ENCODE results near the gene SUSD3.

DNA sequence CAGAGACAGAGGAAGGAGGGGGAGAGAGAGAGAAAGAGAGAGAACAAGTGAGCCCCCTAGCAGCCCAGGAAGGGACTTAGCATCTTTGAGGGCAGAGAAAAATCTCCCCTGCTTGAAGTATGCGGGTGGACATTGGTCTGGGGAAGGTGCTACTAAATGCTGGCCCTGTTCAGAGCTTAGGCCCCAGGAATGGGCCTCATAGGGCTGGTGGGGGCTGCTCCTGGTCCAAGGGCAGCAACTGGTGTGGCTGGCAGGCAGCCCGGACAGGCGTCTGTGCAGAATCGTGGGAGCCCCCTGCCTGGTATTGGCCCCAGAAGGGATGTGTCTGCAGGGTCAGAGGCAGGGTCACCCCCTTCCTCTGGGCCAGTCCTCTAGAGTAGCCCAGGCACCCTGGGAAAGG is 47.8 kb upstream of the SUSD3 start:
- TF ChIP-seq, protein P1, sequence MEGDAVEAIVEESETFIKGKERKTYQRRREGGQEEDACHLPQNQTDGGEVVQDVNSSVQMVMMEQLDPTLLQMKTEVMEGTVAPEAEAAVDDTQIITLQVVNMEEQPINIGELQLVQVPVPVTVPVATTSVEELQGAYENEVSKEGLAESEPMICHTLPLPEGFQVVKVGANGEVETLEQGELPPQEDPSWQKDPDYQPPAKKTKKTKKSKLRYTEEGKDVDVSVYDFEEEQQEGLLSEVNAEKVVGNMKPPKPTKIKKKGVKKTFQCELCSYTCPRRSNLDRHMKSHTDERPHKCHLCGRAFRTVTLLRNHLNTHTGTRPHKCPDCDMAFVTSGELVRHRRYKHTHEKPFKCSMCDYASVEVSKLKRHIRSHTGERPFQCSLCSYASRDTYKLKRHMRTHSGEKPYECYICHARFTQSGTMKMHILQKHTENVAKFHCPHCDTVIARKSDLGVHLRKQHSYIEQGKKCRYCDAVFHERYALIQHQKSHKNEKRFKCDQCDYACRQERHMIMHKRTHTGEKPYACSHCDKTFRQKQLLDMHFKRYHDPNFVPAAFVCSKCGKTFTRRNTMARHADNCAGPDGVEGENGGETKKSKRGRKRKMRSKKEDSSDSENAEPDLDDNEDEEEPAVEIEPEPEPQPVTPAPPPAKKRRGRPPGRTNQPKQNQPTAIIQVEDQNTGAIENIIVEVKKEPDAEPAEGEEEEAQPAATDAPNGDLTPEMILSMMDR (IDR thresholded peaks at IDR 0.05): no peak
- no peak for TF ChIP-seq POLR2A (IDR thresholded peaks at IDR 0.05)

Measured in Peyer's patch (tissue), 4 donors.